Measurements from ENCODE around the gene BLOC1S5.
"Not testable (repeated sequence)": the region's sequence is repeated elsewhere in the genome, so short reads cannot be mapped to it uniquely, and the experiment has no call there.

BLOC1S5 gene

DNA sequence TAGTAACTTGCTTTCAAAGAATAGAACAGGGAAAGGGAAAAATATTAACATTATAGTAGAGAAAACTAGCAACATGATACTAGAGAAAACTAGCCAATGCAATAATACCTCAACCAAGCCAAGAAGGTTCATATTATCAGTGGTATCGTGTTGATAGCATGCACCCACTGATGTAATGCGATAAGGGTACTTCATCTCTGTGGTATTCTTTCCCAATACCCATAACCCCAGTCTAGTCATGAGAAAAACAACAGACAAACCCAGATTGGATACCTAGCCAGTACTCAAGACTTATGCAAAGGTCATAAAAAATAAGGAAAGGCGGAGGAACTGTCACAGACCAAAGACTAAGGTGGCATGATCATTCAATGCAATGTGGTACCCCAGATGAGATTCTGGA, 21.0 kb downstream of the BLOC1S5 start:
- H3K4me3 ChIP-seq (ENCODE audit: low read depth, low read length) = no peak overlapping the region
- no peak for DNase-seq (ENCODE audit: low read depth)
- TF ChIP-seq, protein P1, sequence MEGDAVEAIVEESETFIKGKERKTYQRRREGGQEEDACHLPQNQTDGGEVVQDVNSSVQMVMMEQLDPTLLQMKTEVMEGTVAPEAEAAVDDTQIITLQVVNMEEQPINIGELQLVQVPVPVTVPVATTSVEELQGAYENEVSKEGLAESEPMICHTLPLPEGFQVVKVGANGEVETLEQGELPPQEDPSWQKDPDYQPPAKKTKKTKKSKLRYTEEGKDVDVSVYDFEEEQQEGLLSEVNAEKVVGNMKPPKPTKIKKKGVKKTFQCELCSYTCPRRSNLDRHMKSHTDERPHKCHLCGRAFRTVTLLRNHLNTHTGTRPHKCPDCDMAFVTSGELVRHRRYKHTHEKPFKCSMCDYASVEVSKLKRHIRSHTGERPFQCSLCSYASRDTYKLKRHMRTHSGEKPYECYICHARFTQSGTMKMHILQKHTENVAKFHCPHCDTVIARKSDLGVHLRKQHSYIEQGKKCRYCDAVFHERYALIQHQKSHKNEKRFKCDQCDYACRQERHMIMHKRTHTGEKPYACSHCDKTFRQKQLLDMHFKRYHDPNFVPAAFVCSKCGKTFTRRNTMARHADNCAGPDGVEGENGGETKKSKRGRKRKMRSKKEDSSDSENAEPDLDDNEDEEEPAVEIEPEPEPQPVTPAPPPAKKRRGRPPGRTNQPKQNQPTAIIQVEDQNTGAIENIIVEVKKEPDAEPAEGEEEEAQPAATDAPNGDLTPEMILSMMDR (IDR thresholded peaks at IDR 0.05; ENCODE audit: low read depth, low read length, missing control alignments) = no peak

GRCh38 chr6:8041913-8042583, 22.1 kb downstream of the BLOC1S5 start:
- no peak overlapping the region for H3K4me3 ChIP-seq (ENCODE audit: low read depth, low read length)
- DNase-seq (ENCODE audit: low read depth) = no peak
- TF ChIP-seq, protein P1 (IDR thresholded peaks at IDR 0.05; ENCODE audit: low read depth, low read length, missing control alignments) = no peak

DNA sequence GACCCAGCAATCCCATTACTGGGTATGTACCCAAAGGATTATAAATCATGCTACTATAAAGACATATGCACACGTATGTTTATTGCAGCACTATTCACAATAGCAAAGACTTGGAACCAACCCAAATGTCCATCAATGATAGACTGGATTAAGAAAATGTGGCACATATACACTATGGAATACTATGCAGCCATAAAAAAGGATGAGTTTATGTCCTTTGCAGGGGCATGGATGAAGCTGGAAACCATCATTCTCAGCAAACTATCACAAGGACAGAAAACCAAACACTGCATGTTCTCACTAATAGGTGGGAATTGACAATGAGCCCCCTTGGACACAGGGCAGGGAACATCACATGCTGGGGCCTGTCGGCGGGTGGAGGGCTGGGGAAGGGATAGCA, 30.1 kb downstream of the BLOC1S5 start:
- DNase-seq (ENCODE audit: low read depth); H3K4me3 ChIP-seq (ENCODE audit: low read depth, low read length): not testable (repeated sequence)

DNA sequence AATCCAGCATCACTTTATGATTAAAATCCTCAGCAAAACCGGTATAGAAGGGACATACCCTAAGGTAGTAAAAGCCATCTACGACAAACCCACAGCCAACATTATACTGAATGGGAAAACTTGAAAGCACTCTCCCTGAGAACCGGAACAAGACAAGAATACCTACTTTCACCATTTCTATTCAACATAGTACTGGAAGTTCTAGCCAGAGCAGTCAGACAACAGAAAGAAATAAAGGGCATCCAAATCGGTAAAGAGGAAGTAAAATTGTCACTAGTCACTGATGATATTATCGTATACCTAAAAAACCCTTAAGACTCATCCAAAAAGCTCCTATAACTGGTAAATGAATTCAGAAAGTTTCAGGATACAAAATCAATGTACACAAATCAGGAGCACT, 33.3 kb downstream of the BLOC1S5 start:
- TF ChIP-seq, protein P1 (IDR thresholded peaks at IDR 0.05; ENCODE audit: low read depth, low read length, missing control alignments) = no peak
- no peak for DNase-seq (ENCODE audit: low read depth)
- H3K4me3 ChIP-seq (ENCODE audit: low read depth, low read length) = no peak overlapping the region

DNA sequence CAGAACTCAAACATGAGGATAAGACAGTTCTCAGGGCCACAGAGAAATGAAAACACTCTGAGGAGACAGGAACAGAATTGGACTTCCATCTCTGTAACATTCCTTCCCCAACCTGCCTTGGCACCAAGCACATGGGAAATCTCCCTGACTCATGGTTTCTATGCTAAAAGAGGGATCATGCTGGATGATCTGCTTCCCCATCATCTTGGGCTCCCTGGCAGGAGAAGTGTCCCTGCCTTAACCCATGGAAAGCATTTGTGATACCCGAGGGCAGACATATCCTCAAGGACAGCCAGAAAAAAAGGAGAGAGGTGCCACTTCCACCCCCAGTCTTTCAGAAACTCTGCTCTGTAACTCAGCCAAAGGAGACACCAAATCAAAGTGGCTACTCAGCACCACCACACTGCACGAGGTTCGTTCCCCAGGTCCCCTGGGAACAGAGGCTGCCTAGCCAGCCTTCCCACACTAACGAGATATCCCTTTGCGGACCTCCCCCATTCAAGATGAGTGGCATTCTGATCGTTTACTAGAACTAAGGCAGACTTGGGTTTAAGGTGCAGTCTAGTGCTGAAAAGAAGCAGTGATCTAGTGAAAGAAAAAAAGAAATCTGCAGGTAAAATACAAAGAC, 34.8 kb downstream of the BLOC1S5 start:
- TF ChIP-seq, protein P1 (IDR thresholded peaks at IDR 0.05; ENCODE audit: low read depth, low read length, missing control alignments) = no peak
- no peak overlapping the region for H3K4me3 ChIP-seq (ENCODE audit: low read depth, low read length)
- DNase-seq (ENCODE audit: low read depth) = no peak

- TF ChIP-seq, protein P1 (IDR thresholded peaks at IDR 0.05; ENCODE audit: low read depth, low read length, missing control alignments) = no peak
Observed at GRCh38 chr6:8027965-8028651, 36.1 kb downstream of the BLOC1S5 start.

DNA sequence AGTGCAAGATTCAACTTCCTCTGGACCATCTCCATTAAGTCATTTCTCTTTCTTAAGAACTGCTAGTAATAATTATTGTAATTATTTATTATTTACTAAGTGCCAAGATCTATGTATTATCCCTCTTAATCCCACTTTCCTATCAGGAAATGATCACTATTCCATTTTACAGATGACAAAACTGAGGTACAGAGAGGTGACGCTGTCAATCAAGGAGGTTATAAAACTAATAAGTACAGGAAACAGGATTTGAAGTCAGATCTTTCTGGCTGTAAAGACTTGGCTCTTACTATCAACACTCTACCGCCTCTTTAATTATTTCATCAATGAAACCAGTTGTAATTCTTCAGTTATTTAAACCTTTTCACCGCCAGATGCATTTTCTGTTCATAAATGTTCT, 37.4 kb downstream of the BLOC1S5 start:
- H3K4me3 ChIP-seq (ENCODE audit: low read depth, low read length) = no peak overlapping the region
- DNase-seq (ENCODE audit: low read depth) = no peak
- TF ChIP-seq, protein P1 (IDR thresholded peaks at IDR 0.05; ENCODE audit: low read depth, low read length, missing control alignments) = no peak

More at GRCh38 chr6:8027965-8028651, 36.1 kb downstream of the BLOC1S5 start:
- H3K4me3 ChIP-seq (ENCODE audit: low read depth, low read length) = no peak overlapping the region
- no peak for DNase-seq (ENCODE audit: low read depth)

Measured in GM12864 (cell line).